Stimulated activated naive CD8-positive, alpha-beta T cell treated with anti-CD3 and anti-CD28 coated beads, Interleukin-15, amount 100 ng/mL, for 72 hours (primary cell): Measurements from ENCODE around the gene RASSF5.
"Not testable (repeated sequence)": the region's sequence is repeated elsewhere in the genome, so short reads cannot be mapped to it uniquely, and the experiment has no call there.

Experiments used
- ATAC-seq: fragments of 150-1000 bp; cut with Tn5 transposase; 2 replicates; pipeline ENCODE4 v1.10.0; 2021; ENCODE audit warnings: mild to moderate bottlenecking, moderate library complexity
- DNase-seq, 2 donors: peaks; one replicate each; pipeline ENCODE4 v3.0.0; 2021 to 2022
- H3K27ac Mint-ChIP-seq, 2 donors: one replicate each; pipeline ENCODE4 v1.8.0; 2022; ENCODE audit warnings: mild to moderate bottlenecking in 2 of 2, mixed read lengths in 2 of 2, moderate library complexity in 2 of 2
- H3K27me3 Mint-ChIP-seq: one replicate; pipeline ENCODE4 v1.8.0; 2022; ENCODE audit warnings: mixed read lengths
- H3K4me1 Mint-ChIP-seq: one replicate; pipeline ENCODE4 v1.8.0; 2022; ENCODE audit warnings: mild to moderate bottlenecking, mixed read lengths
- H3K4me3 Mint-ChIP-seq, 2 donors: one replicate each; pipeline ENCODE4 v1.8.0; 2022; ENCODE audit warnings: mild to moderate bottlenecking in 2 of 2, mixed read lengths in 2 of 2, moderate library complexity in 1 of 2
- H3K9me3 Mint-ChIP-seq, 2 donors: one replicate each; pipeline ENCODE4 v1.8.0; 2022; ENCODE audit warnings: mixed read lengths in 2 of 2

The RASSF5 gene

DNA sequence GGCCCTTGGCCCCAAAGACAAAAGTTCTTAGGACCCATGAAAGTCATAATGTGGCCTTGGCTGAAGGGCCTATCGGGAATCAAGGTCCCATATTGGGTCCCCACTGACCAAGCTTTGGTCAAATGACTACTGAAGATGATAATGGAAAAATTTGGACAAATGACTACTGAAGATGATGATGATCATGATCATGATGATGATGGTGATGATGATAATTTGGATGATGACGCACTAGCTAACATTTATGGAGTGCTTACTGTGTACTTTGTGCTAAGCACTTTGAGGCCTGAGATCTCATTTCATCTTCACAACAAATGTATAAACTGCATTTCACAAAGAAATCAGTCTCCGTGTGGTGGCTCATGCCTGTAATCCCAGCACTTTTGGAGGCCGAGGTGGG, 65.5 kb downstream of the RASSF5 start:
- Mint-ChIP-seq H3K27ac (peak overlapping the region; percentile 55 to 75), H3K9me3 (no peaks in the 10 kb centered on the region), H3K4me3 (peak overlapping the region; percentile 33 to 64), H3K27me3 (no peaks in the 10 kb centered on the region), H3K4me1 (peaks cover 100% of the 10 kb centered on the region)
- no peak for DNase-seq
- no peak for ATAC-seq

DNA sequence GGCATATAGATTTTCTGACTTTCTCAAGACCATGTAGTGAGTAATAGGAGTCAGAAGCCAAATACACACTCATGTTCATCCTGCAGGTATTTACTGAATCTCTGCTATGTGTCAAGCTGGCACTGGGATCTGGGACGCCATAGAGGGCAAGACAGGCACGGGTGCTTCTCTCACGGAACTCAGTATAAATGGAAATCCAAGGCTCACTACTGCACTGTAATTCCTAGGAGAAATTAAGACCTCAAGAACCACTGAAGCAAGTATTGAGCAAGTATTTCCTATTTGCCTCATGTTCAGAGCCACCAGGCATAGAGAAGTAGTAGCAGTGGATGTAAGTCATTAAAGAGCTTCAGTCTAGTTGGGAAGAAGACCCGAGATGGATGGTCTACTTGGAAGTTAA, 66.0 kb downstream of the RASSF5 start:
- ATAC-seq (no peak), DNase-seq (no peak)
- Mint-ChIP-seq H3K9me3 (no peaks in the 10 kb centered on the region), H3K27ac (peak overlapping the region; percentile 16 to 91), H3K4me1 (peaks cover 100% of the 10 kb centered on the region), H3K4me3 (peak overlapping the region; percentile 54 to 64), H3K27me3 (no peaks in the 10 kb centered on the region)

DNA sequence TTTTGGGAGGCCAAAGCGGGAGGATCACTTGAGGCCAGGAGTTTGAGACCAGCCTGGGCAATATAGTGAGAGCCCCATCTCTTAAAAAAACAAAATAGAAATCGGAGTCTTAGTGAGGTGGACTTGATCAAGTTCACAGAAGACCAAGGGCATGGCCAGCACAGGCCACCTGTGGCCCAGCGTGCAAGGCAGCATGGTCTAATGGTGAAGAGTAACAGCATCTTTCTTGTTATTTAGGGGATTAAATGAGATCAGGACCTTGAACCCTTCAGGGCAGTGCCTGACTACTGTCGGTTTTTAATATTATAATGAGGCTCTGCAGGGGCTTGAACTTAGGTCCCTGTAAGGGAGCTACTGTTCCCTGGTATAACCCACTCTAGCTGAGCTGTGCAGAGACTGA, 66.4 kb downstream of the RASSF5 start:
- Mint-ChIP-seq H3K27me3 (no peaks in the 10 kb centered on the region), H3K9me3 (no peaks in the 10 kb centered on the region), H3K27ac (peak overlapping the region; percentile 16 to 91), H3K4me1 (peaks cover 100% of the 10 kb centered on the region), H3K4me3 (peak overlapping the region; percentile 54 to 64)
- ATAC-seq (no peak), DNase-seq (no peak)

DNA sequence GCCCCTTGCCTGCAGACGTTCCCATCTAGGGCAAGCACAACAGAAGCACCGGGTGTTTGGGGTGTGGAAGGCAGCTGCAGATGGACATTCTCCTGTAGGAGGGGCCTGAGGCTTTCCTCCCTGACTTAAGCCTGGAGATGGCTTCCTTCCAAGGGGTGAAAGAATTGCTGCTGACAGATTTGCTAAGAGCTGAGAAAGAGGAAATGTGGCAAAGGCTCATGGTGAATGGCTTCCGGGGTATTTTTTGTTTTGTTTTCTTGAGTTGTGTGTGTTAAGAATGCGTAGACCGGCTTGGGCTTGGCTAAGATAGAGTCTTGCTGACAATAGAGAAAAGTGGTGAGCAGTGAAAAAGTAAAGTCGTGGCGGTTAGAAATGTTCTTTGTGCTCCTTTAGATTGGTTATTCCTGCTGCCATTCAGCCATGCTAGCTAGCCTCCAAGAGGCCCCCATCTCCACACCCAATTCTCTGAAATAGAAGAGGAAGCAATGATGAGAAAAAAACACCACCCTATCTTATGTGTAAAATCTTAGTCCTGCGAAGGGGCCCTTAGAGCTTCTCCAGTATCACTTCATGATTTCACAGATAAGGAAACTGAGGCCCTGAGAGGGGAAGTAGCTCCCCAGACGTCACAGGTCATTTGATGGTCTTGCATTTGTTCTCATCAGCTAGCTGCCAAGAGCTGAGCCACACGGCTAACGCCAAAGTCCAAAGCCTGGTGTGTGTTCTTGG, 68.0 kb downstream of the RASSF5 start:
- Mint-ChIP-seq H3K4me1 (peaks cover 100% of the 10 kb centered on the region), H3K4me3 (peak overlapping the region; percentile 70 to 77), H3K27ac (peak overlapping the region; percentile 74 to 91), H3K27me3 (no peaks in the 10 kb centered on the region), H3K9me3 (no peaks in the 10 kb centered on the region)
- peak; percentile 52 for ATAC-seq
- peak in 1 of 2 donors; percentile 62 for DNase-seq

DNA sequence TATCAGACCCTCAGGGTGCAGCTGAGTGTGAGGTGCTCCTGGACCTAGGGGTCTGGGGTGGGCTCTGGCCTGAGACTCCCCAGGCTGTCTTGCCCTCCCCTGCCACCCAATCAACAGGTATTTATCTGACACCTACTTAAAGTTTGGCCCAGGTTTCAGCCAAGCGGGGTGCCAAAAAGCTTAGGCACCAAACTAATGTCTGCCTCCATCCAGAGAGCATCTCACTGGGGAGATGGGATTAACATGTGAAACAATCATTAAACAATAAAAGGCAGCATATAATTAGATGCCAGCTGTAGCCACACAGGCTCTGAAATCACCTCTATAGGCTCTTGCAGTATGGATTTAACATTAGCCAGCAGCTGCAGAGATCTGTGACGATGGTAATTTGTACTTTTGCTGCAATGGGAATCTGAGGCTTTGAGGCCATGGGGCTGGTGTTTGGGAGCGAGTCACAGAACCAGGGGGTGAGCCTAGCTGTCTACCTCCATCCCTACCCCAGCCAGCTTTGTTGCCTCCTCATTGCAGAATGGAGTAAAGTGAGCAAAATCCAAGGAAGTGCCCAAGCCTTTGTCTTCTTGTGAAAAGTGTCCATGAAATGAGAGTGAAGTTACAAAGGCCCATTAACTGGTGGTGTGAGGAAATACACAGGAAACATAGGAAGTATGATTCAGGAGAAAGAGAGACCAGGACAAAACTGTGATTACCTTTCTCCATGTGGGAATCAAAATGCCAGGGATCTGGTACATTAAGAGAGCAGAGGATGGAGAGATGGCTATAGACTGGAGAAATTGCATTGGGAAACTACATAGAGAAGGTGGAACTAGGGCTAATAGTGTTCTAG, 68.8 kb downstream of the RASSF5 start:
- Mint-ChIP-seq H3K27me3 (no peaks in the 10 kb centered on the region), H3K4me3 (peak overlapping the region; percentile 70 to 77), H3K9me3 (no peaks in the 10 kb centered on the region), H3K4me1 (peaks cover 100% of the 10 kb centered on the region), H3K27ac (peak overlapping the region; percentile 74 to 91)
- ATAC-seq, result no peak
- DNase-seq, result no peak

DNA sequence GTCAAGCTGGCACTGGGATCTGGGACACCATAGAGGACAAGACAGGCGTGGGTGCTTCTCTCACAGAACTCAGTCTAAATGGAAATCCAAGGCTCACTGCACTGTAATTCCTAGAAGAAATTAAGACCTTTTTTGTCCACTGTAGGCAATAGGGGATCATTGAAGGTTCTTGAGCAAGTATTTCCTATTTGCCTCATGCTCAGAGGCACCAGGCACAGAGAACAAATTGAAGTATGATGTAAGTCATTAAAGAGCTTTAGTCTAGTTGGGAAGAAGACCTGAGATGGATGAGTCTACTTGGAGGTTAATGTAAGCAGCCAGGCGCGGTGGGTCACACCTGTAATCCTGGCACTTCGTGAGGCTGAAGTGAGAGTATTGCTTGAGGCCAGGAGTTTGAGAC, 70.3 kb downstream of the RASSF5 start:
- DNase-seq (no peak), ATAC-seq (no peak)
- Mint-ChIP-seq H3K9me3 (no peaks in the 10 kb centered on the region), H3K27ac (peak overlapping the region; percentile 99 to 100), H3K4me3 (peak overlapping the region; percentile 89 to 93), H3K4me1 (peaks cover 100% of the 10 kb centered on the region), H3K27me3 (no peaks in the 10 kb centered on the region)

DNA sequence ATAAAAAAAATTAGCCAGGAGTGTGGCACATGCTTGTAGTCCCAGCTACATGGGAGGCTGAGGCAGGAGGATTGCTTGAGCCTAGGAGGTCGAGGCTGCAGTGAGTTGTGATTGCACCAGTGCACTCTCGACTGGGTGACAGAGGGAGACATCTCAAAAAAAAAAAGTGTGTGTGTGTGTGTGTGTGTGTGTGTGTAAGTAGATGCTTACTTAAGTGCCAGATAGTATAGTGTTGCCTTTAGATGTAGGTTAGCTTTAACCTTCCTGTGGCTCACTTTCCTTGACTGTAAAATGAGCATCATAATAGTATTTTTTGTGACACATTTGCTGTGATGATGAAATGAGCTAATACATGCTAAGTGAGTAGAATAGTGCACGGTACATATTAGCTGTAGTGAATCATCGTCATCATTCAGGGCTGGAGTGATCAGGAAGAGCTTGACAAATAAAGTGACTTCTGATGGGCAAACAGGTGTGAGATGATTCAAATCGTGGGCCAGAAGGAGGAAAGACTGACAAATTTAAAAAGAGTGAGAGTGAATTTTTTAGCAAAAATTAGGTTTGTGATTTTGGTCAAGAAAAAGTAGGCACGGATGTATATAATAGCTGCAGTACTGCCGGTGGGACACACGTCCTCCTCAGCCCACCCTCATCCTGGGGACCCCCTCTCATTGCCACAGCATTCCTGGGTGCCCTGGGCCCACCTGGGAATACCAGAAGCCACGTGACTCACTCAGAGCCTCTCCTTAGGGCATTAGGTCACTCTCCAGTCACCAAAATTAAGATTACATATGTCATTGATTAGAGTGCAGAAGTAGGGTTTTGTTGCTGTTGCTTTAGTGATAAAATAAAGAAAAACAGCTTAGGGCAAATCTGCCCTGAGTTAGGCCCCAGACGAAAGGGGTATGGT, 71.0 kb downstream of the RASSF5 start:
- peak overlapping the region; percentile 89 to 93 for H3K4me3 Mint-ChIP-seq
- no peaks in the 10 kb centered on the region for H3K27me3 Mint-ChIP-seq
- DNase-seq, result peak in 1 of 2 donors; percentile 65
- H3K27ac Mint-ChIP-seq, result peak overlapping the region; percentile 99 to 100
- no peaks in the 10 kb centered on the region for H3K9me3 Mint-ChIP-seq
- peaks cover 100% of the 10 kb centered on the region for H3K4me1 Mint-ChIP-seq
- ATAC-seq, result peak; percentile 70

DNA sequence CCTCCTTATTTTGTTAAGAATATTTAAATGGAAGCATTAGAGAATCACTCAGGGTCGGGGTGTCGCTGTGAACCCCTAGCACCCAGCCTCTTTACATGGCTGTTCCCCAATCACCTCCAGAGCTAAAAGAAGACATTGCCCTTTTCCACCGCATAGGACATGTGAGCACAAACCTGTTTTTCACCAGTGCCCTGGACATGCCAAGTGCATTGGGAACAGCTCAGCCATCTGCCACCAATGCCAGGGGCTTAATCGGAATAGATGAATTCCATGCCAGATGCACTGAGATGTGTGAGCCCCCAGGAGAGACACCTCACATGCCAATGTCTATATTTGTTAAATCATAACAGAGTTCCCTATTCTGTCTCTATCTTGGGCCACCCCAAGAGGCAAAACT, 71.6 kb downstream of the RASSF5 start:
- H3K27ac Mint-ChIP-seq, result peak overlapping the region; percentile 99 to 100
- DNase-seq (no peak), ATAC-seq (no peak)
- peaks cover 100% of the 10 kb centered on the region for H3K4me1 Mint-ChIP-seq
- no peaks in the 10 kb centered on the region for H3K27me3 Mint-ChIP-seq
- no peaks in the 10 kb centered on the region for H3K9me3 Mint-ChIP-seq
- H3K4me3 Mint-ChIP-seq, result peak overlapping the region; percentile 89 to 93

DNA sequence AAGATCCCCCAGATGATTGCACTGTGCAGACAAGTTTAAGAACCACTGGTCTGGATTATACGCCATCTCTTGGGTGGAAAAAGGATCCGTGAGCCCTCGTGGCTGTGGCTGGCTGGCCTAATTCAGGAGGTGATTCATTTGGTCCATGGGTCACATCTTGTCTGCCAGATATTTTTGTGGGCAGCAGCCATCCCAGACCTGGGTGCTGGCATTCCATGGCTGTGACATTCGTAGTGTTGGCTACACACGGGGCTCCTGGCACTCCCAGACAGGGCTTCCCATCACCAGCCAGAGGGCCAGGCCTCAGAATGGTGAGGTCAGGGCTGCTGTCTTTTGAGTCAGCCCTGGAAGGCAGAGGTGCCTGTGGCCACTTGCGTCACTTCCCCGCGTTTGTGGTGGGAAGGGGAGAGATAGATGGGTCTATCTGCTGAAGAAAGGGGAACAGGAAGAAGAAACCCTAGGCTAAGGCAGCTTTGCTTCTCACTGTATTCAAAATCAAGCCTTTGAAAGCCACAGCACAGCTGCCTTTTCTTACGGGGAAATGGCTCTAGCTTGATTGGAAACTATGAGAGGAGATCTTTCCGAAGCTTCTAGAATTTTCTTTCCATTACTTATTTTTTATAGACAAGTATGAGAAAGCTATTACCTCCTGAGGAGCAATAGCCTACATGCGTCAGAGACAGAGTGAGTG, 72.6 kb downstream of the RASSF5 start:
- H3K27ac Mint-ChIP-seq, result peak overlapping the region; percentile 99 to 100
- H3K4me1 Mint-ChIP-seq, result peaks cover 100% of the 10 kb centered on the region
- no peaks in the 10 kb centered on the region for H3K9me3 Mint-ChIP-seq
- DNase-seq (peak; percentile 86 to 95), ATAC-seq (peak; percentile 79)
- no peaks in the 10 kb centered on the region for H3K27me3 Mint-ChIP-seq
- peak overlapping the region; percentile 89 to 93 for H3K4me3 Mint-ChIP-seq

DNA sequence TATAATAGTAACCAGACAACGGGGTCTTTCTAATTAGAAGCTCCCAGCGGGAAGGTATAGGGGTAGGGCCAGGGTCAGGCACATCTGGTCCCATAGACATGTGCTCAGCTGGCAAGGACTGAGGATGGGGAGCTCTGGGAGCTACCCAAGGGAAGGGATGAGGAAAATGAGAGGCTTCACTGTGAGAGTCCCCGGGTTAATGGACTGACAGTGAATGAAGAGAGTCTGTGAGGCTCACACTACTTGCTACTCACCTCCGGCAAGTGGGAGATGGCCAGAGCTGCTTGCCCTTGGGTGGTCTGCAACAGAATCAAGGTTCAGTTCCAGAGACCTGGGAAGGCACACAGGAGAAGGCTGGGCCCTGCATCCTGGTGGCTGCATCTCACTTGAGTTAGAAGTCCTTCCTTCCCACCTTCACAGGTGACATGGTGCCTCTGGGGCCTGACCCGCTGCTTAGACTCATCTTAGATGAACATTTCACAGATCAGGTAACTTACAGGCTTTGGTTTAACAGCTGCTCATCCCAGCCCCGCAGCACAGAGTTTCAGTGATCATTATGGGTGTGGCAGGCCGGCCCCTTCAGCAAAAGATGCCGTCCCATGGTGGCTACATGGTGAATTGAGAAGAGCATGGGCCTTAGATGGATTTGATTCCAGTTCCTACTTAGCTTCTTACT, 73.2 kb downstream of the RASSF5 start:
- ATAC-seq (no peak), DNase-seq (peak in 1 of 2 donors; percentile 42)
- no peaks in the 10 kb centered on the region for H3K27me3 Mint-ChIP-seq
- H3K27ac Mint-ChIP-seq, result peak overlapping the region; percentile 99 to 100
- peaks cover 100% of the 10 kb centered on the region for H3K4me1 Mint-ChIP-seq
- H3K9me3 Mint-ChIP-seq, result no peaks in the 10 kb centered on the region
- H3K4me3 Mint-ChIP-seq, result peak overlapping the region; percentile 89 to 93

DNA sequence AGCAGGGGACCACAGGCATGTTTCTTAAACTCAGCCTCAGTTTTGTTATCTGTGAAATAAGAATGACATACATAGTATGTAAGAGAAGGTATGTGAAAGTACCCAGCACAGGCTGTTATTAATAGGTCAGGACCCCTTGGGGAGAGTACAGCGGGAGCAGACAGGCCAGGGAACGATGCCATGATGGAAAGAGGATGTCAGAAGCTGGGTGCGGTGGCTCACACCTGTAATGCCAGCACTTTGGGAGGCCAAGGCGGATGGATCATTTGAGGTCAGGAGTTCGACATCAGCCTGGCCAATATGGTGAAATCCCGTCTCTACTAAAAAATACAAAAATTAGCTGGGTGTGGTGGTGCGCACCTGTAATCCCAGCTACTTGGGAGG, 73.8 kb downstream of the RASSF5 start:
- Mint-ChIP-seq H3K4me3 (peak overlapping the region; percentile 89 to 93), H3K4me1 (peaks cover 100% of the 10 kb centered on the region), H3K27ac (peak overlapping the region; percentile 99 to 100)
- H3K27me3 Mint-ChIP-seq, DNase-seq, H3K9me3 Mint-ChIP-seq, ATAC-seq: not testable (repeated sequence)

DNA sequence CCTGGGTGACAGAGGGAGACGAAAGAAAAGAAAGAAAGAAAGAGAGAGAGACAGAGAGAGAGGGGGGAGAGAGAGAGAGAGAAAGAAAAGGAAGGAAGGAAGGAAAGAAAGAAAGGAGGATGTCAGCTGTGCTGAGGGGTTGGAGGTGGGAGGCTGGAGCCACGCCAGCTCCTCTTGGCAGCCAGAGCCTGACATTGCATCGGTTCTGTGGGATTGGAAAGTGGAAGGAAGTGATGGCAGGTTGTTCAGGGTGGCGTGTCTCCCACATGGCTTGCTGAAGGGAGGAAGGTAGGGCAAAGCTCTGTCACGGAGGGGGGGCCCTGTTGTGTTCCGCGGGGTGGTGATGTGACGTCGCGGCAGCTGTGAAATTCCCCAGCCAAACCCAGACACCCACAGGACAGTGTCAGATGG, 74.2 kb downstream of the RASSF5 start:
- DNase-seq (peak in 1 of 2 donors; percentile 66), ATAC-seq (no peak)
- H3K27ac Mint-ChIP-seq, result peak overlapping the region; percentile 99 to 100
- peak overlapping the region; percentile 89 to 93 for H3K4me3 Mint-ChIP-seq
- H3K27me3 Mint-ChIP-seq, result no peaks in the 10 kb centered on the region
- no peaks in the 10 kb centered on the region for H3K9me3 Mint-ChIP-seq
- peaks cover 100% of the 10 kb centered on the region for H3K4me1 Mint-ChIP-seq

DNA sequence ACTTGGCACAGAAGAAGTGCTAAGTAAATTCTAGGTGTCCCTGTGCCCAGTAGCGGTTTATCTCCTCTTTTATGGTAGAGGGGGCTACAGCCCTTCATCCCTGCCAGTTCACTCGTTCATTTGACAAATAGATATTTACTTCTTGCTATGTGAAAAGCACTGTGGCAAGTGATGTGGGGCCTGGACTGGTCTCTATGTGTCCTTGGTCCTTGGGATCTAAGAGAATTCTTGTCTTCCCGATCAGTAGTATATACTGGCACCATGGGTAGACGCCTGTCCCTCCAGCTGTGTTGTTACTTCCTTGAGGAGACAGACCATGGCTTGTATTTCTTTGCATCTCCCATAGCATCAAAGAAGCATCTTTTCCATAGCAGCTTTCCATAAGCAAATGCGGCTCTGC, 75.2 kb downstream of the RASSF5 start:
- Mint-ChIP-seq H3K4me1 (peaks cover 100% of the 10 kb centered on the region), H3K4me3 (peak overlapping the region; percentile 77 to 85), H3K9me3 (no peaks in the 10 kb centered on the region), H3K27me3 (no peaks in the 10 kb centered on the region), H3K27ac (peak overlapping the region; percentile 91 to 99)
- ATAC-seq (no peak), DNase-seq (no peak)

DNA sequence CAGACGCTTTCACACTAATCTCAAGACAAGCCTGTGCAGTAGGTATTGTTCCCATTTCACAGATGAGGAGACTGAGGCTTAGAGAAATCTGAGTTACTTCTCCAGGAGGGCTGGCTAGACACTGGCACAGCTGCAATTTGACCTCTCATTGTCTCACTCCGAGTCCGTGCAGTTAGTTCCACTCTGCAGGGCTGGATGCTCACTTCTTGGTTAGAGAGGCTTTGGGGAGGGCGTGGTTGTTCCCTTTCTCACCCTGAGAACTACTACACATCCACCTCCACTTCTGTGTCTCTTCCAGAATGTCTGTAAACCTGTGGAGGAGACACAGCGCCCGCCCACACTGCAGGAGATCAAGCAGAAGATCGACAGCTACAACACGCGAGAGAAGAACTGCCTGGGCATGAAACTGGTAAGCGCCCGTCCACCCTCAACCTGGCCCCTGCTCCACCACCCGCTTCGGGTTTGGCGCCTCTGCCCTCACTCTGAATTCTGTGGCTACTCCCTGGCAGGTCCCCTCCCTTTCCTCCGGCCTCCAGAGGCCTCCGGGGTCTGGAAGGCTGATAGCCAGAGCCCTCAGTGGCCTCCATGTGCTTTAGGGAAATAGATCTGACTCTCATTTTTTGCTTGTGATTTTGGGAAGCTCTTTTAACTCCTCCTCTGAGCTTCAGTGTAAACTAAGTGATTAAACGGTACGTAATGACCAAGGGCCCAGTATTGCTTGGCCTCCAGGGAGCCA, 75.8 kb downstream of the RASSF5 start:
- DNase-seq (peak; percentile 52 to 57), ATAC-seq (no peak)
- Mint-ChIP-seq H3K4me1 (peaks cover 100% of the 10 kb centered on the region), H3K27ac (peak overlapping the region; percentile 91 to 98), H3K9me3 (no peaks in the 10 kb centered on the region), H3K27me3 (no peaks in the 10 kb centered on the region), H3K4me3 (peak overlapping the region; percentile 77 to 85)
